Endodermal cell (in vitro differentiated cells): ENCODE measurements around the gene HIP1R. TPM values are rescaled to one million over a fixed set of nuclear protein-coding genes. Genes with fewer than 3 reads are reported as not detected.
A peak's percentile ranks its signal among the peaks of the same experiment; 100 is the strongest.

Experiments
- DNase-seq: peaks from one replicate; pipeline ENCODE4 v3.0.0-alpha.2; 2017
- H3K27ac ChIP-seq: 2 replicates; pipeline ENCODE4 v1.5.1; 2013; ENCODE audit warnings: mild to moderate bottlenecking, low read depth, low read length, moderate library complexity
- H3K27me3 ChIP-seq: 2 replicates; pipeline ENCODE4 v1.6.1; 2013; ENCODE audit warnings: mild to moderate bottlenecking, low read length, moderate library complexity; ENCODE audit not compliant: insufficient read depth, control insufficient read depth, poor library complexity, severe bottlenecking
- H3K36me3 ChIP-seq: 2 replicates; pipeline ENCODE4 v1.7.0; 2013; ENCODE audit warnings: mild to moderate bottlenecking, low read length, moderate library complexity; ENCODE audit not compliant: control insufficient read depth, insufficient read depth
- H3K4me1 ChIP-seq: one replicate; pipeline ENCODE4 v1.7.0; 2013; ENCODE audit warnings: low read length; ENCODE audit not compliant: control insufficient read depth, insufficient read depth
- H3K4me3 ChIP-seq: 2 replicates; pipeline ENCODE4 v1.5.1; 2013; ENCODE audit warnings: mild to moderate bottlenecking, low read length, moderate library complexity
- H3K9ac ChIP-seq: 2 replicates; pipeline ENCODE4 v1.6.1; 2013; ENCODE audit warnings: mild to moderate bottlenecking, low read length, moderate library complexity; ENCODE audit not compliant: poor library complexity, severe bottlenecking; ENCODE audit errors: extremely low read depth
- H3K9me3 ChIP-seq: 2 replicates; pipeline ENCODE4 v1.6.1; 2013; ENCODE audit warnings: mild to moderate bottlenecking, low read length, moderate library complexity; ENCODE audit not compliant: control insufficient read depth
- H3K27ac Mint-ChIP-seq: 2 replicates; pipeline ENCODE4 v1.8.0; 2020; ENCODE audit warnings: mixed read lengths
- H3K27me3 Mint-ChIP-seq: 2 replicates; pipeline ENCODE4 v1.8.0; 2021; ENCODE audit warnings: mild to moderate bottlenecking, mixed read lengths; ENCODE audit not compliant: insufficient read depth
- H3K36me3 Mint-ChIP-seq: 2 replicates; pipeline ENCODE4 v1.8.0; 2020; ENCODE audit warnings: low read depth, mixed read lengths
- H3K4me1 Mint-ChIP-seq: 2 replicates; pipeline ENCODE4 v1.8.0; 2020; ENCODE audit warnings: mixed read lengths
- H3K4me3 Mint-ChIP-seq: 2 replicates; pipeline ENCODE4 v1.8.0; 2020; ENCODE audit warnings: mild to moderate bottlenecking, moderate library complexity, mixed read lengths
- H3K9me3 Mint-ChIP-seq: 2 replicates; pipeline ENCODE4 v1.8.0; 2020; ENCODE audit warnings: mild to moderate bottlenecking, mixed read lengths
- WGBS, 2 experiments: methylation state at CpG; one replicate each; pipeline versions ENCODE4 v1.1.5 to v1.1.7; 2013; ENCODE audit warnings: missing lambda C conversion rate in 2 of 2, mixed read lengths in 1 of 2; ENCODE audit not compliant: insufficient coverage in 1 of 2, insufficient read length in 1 of 2; 5-methylcytosine and 5-hydroxymethylcytosine counted together
- total RNA-seq, 2 donors: library from RNA; stranded (reverse); fragmentation: NEBNext Ultra II Directional in 1 of 2; extraction: Animal tissue kit (Norgen Biotek cat#: 25700) in 1 of 2; gene quantifications; 2 replicates in 1 of 2; 3 replicates in 1 of 2; pipeline ENCODE4 v1.2.1, GENCODE V29; 2021
- TF ChIP-seq, protein P1 (sequence below): fragments of 200-600 bp; sonication (generic); conservative IDR thresholded peaks from 2 replicates; pipeline ENCODE4 v1.5.0; 2021; ENCODE audit warnings: antibody characterized with exemption, mild to moderate bottlenecking

Gene HIP1R
- total RNA-seq, 2 donors from 2014 or later, result 24.5 to 24.9 TPM

DNA sequence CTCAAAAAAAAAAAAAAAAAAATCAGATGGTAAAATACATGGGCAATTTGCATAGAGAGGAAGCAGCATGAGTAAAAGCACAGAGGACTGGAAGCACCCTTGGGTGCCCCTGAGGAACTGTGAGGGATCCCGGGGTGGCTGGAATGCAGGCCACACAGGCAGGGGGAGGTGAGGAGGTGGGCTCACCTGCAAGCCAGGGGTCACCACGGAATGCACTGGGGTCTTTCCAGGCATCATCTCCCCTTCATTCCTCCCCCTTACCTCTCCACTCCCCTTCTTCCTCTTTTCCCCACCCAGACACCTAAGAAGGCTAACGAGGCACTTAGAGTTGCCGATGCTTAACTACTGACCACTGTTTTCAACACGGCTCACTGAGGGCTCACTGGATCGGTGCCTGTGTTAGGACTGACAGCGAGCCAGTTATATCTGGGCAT, 14.4 kb upstream of the HIP1R start:
- WGBS, 2 experiments, result 82 to 91% methylated on average over 4 to 7 of the region's 7 CpGs
- Histone ChIP-seq H3K4me3 (no peak overlapping the region), H3K9me3 (no peaks in the 10 kb centered on the region), H3K27ac (no peak overlapping the region), H3K4me1 (no peaks in the 10 kb centered on the region), H3K27me3 (no peaks in the 10 kb centered on the region), H3K36me3 (no peaks in the 10 kb centered on the region), H3K9ac (no peak overlapping the region)
- peaks cover under 1% of the 10 kb centered on the region for H3K4me1 Mint-ChIP-seq
- no peaks in the 10 kb centered on the region for H3K9me3 Mint-ChIP-seq
- DNase-seq, result no peak
- no peak overlapping the region for H3K4me3 Mint-ChIP-seq
- TF ChIP-seq, protein P1, sequence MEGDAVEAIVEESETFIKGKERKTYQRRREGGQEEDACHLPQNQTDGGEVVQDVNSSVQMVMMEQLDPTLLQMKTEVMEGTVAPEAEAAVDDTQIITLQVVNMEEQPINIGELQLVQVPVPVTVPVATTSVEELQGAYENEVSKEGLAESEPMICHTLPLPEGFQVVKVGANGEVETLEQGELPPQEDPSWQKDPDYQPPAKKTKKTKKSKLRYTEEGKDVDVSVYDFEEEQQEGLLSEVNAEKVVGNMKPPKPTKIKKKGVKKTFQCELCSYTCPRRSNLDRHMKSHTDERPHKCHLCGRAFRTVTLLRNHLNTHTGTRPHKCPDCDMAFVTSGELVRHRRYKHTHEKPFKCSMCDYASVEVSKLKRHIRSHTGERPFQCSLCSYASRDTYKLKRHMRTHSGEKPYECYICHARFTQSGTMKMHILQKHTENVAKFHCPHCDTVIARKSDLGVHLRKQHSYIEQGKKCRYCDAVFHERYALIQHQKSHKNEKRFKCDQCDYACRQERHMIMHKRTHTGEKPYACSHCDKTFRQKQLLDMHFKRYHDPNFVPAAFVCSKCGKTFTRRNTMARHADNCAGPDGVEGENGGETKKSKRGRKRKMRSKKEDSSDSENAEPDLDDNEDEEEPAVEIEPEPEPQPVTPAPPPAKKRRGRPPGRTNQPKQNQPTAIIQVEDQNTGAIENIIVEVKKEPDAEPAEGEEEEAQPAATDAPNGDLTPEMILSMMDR, result no peak
- no peaks in the 10 kb centered on the region for H3K36me3 Mint-ChIP-seq
- no peak overlapping the region for H3K27ac Mint-ChIP-seq
- no peaks in the 10 kb centered on the region for H3K27me3 Mint-ChIP-seq

DNA sequence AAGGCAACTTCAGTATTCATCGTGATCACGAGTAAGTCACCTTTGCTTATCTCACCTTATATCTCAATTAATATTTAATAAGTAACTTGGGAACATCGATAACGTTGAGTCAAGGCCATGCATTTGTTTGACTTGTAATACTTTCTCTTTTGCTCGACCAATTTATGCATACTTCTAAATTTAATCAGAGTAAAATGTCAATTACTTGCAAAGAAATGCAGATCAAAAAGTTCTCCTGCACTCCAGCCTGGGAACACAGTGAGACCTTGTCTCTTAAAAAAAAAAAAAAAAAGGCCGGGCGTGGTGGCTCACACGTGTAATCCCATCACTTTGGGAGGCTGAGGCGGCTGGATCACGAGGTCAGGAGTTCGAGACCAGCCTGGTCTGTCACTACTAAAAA, 11.8 kb upstream of the HIP1R start:
- H3K9me3 ChIP-seq, result no peaks in the 10 kb centered on the region
- no peak overlapping the region for H3K27ac ChIP-seq
- H3K4me3 Mint-ChIP-seq, result no peak overlapping the region
- no peaks in the 10 kb centered on the region for H3K36me3 ChIP-seq
- H3K27ac Mint-ChIP-seq, result no peak overlapping the region
- H3K27me3 Mint-ChIP-seq, result peaks cover 2% of the 10 kb centered on the region
- peaks cover 5% of the 10 kb centered on the region for H3K4me1 Mint-ChIP-seq
- 91 to 94% methylated on average over 3 to 11 of the region's 11 CpGs for WGBS, 2 experiments
- no peaks in the 10 kb centered on the region for H3K36me3 Mint-ChIP-seq
- H3K9me3 Mint-ChIP-seq, result no peaks in the 10 kb centered on the region
- DNase-seq, result no peak
- no peaks in the 10 kb centered on the region for H3K4me1 ChIP-seq
- no peak overlapping the region for H3K4me3 ChIP-seq
- H3K9ac ChIP-seq, result no peak overlapping the region
- TF ChIP-seq, protein P1, result no peak
- H3K27me3 ChIP-seq, result no peaks in the 10 kb centered on the region

DNA sequence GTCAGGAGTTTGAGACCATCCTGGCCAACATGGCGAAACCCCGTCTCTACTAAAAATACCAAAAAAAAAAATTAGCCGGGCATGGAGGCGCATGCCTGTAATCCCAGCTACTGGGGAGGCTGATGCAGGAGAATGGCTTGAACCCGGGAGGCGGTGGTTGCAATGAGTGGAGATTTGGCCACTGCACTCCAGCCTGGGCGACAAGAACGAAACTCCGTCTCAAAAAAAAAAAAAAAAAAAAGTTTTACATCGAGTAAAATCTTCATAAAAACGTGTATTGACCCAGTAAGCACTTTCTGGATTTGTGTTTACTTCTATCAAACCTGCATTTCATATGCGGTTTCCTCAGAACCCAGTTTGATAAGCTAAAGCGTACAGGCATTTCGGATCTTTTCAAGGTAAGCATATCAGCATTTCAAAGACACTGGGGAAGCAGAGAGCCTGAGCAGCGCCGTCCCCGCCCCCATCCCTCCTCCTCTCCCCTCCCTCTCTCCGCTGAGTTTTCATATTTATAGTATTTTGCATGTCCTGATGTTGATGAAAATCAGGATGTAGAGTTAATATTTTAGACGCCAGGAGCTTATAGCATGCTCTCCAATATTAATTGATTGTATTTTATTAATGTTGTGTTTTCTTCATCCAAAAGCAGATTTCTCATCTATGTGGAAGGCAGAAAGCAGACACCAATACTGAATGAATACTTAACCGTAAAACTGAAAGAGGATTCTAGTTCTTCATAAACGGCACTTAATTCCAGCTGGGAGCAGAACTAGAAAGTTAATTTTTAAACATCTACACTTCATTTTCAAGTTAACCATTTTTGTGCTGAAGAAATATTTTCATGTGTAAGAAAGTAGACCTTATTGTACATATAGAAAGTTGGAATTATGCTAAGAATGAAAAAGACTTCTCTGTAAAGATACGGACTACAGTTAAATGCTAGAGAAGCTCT, 9.2 kb upstream of the HIP1R start:
- Mint-ChIP-seq H3K4me1 (peaks cover 5% of the 10 kb centered on the region), H3K36me3 (no peaks in the 10 kb centered on the region), H3K9me3 (no peaks in the 10 kb centered on the region), H3K4me3 (peak overlapping the region; percentile 30), H3K27me3 (peaks cover 16% of the 10 kb centered on the region), H3K27ac (no peak overlapping the region)
- Histone ChIP-seq H3K4me1 (no peaks in the 10 kb centered on the region), H3K9ac (no peak overlapping the region), H3K27ac (no peak overlapping the region), H3K27me3 (no peaks in the 10 kb centered on the region), H3K4me3 (no peak overlapping the region), H3K36me3 (no peaks in the 10 kb centered on the region), H3K9me3 (no peaks in the 10 kb centered on the region)
- TF ChIP-seq, protein P1, result no peak
- DNase-seq, result no peak
- 53 to 62% methylated on average over 13 to 17 of the region's 22 CpGs for WGBS, 2 experiments
